ENCODE measurements around the gene CDH16. TPM values are rescaled to one million over a fixed set of nuclear protein-coding genes. Genes with fewer than 3 reads are reported as not detected.
A peak's percentile ranks its signal among the peaks of the same experiment; 100 is the strongest.
"Not testable (repeated sequence)": the region's sequence is repeated elsewhere in the genome, so short reads cannot be mapped to it uniquely, and the experiment has no call there.

CDH16 gene
- total RNA-seq, 1 donor from 2014 or later, result not detected

- Histone ChIP-seq H3K9ac (ENCODE audit: low read depth in 1 of 3, low read length in 3 of 3) (peak overlapping the region; percentile 54 to 84 (median 66)), H3K9me3 (ENCODE audit: control insufficient read depth in 3 of 3, low read length in 3 of 3) (no peaks in the 10 kb centered on the region), H3K27me3 (ENCODE audit: control insufficient read depth in 3 of 3, insufficient read depth in 3 of 3, low read length in 3 of 3) (no peaks in the 10 kb centered on the region), H3K4me1 (ENCODE audit: control insufficient read depth in 3 of 3, insufficient read depth in 3 of 3, low read length in 3 of 3) (peaks cover 72 to 79% (median 78%) of the 10 kb centered on the region in 3 donors), H3K4me3 (ENCODE audit: low read length in 3 of 3) (peak overlapping the region; percentile 13 to 43 (median 23)), H3K27ac (ENCODE audit: low read depth, low read length) (peak overlapping the region; percentile 93), H3K36me3 (ENCODE audit: control insufficient read depth in 3 of 3, insufficient read depth in 3 of 3, low read length in 3 of 3) (no peaks in the 10 kb centered on the region)
Observed at GRCh38 chr16:66900721-66901441, 17.8 kb downstream of the CDH16 start.

DNA sequence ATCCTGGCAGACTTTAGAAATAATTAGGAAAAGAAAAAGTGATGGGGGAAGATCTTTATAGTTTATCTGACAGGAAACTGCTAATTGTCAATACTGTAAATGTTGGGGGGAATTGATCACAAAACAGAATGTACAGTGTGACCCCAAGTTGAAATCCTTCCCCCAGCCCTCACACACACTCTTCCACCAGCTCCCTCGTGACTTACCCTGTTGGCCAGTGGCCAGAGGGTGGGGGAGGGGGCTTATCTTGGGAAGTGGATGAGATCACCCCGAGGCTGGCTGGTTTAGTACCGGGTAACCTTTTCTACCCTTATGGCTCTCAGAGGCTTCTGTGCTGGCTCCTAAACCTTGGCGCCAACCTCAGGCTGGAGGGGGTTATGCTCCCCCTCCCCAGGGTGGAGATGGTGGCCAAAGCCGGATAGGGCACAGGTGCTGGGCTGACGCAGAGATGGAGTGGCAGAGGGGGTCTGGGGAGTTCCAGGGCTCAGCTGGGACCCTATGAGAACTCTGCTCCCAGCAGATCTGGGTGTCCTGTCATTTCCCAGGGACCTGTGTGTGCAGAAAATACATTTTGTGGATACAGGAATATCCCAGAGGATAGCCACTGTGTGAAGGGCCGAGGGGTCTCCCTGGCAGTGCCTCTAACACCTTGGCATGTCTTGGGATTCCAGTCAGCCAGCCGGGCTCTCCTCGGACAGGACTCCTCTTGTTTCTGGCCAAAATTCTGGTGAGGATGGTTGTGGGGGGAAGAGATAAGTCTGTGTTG, 18.6 kb downstream of the CDH16 start:
- Histone ChIP-seq H3K9ac (ENCODE audit: low read depth in 1 of 3, low read length in 3 of 3) (peak overlapping the region; percentile 64 to 84 (median 77)), H3K4me1 (ENCODE audit: control insufficient read depth in 3 of 3, insufficient read depth in 3 of 3, low read length in 3 of 3) (peaks cover 68 to 79% (median 78%) of the 10 kb centered on the region in 3 donors), H3K27ac (ENCODE audit: low read depth, low read length) (peak overlapping the region; percentile 93), H3K36me3 (ENCODE audit: control insufficient read depth in 3 of 3, insufficient read depth in 3 of 3, low read length in 3 of 3) (no peaks in the 10 kb centered on the region), H3K27me3 (ENCODE audit: control insufficient read depth in 3 of 3, insufficient read depth in 3 of 3, low read length in 3 of 3) (no peaks in the 10 kb centered on the region), H3K9me3 (ENCODE audit: control insufficient read depth in 3 of 3, low read length in 3 of 3) (no peaks in the 10 kb centered on the region), H3K4me3 (ENCODE audit: low read length in 3 of 3) (peak overlapping the region; percentile 37 to 49 (median 43))

DNA sequence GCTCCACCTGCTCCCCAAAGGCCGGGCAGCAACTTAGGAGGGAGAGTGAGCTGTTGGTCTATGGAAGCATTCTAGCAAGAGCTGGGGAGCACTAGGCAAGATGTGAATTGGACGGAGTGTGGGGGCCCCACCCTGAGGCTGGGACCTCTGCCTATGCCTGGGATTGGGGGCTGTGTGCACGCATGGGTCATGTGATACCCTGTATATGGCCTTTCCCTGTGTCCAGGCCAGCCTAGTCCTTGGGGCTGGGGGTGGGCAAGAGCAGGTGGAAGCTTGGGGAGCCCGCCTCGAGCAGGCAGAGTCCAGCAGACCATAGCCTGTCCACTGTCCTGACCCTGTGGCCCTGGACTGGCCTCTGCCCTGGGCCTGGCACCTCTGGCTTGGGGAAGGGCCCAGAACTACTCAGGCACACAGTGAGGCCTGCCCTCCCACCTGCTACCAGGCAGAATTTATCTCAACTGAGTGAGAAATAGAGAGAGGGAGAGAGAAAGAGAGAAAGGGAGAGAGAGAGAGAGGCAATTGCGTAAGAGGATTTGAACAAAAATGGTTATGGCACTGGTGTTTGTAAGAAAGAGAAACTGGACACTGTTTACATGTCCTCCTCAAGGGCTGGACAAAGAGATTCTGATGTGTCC, 19.3 kb downstream of the CDH16 start:
- Histone ChIP-seq H3K4me1 (ENCODE audit: control insufficient read depth in 3 of 3, insufficient read depth in 3 of 3, low read length in 3 of 3) (peaks cover 61 to 77% (median 73%) of the 10 kb centered on the region in 3 donors), H3K4me3 (ENCODE audit: low read length in 3 of 3) (peak overlapping the region in 2 of 3 donors; percentile 7 to 14), H3K27me3 (ENCODE audit: control insufficient read depth in 3 of 3, insufficient read depth in 3 of 3, low read length in 3 of 3) (no peaks in the 10 kb centered on the region), H3K9me3 (ENCODE audit: control insufficient read depth in 3 of 3, low read length in 3 of 3) (no peaks in the 10 kb centered on the region), H3K27ac (ENCODE audit: low read depth, low read length) (peak overlapping the region; percentile 93), H3K36me3 (ENCODE audit: control insufficient read depth in 3 of 3, insufficient read depth in 3 of 3, low read length in 3 of 3) (no peaks in the 10 kb centered on the region), H3K9ac (ENCODE audit: low read depth in 1 of 3, low read length in 3 of 3) (peak overlapping the region; percentile 13 to 84 (median 64))

DNA sequence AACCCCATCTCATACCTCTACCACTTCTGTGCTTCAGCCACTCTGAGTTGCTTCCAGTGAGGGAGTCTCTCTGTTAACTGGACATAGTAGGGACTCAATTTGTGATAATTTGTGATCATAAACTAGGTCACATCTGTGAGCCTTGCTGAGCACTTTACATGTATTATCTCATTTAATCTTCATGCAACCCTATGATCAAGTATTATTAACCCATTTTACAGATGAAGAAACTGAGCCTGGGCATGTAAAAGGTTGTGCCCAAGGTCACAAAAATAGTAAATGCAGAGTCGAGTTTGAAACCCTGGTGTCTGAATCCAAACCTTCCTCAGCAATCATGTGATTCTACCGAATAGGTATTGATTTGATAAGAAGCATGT, 19.8 kb downstream of the CDH16 start:
- peak overlapping the region; percentile 93 for H3K27ac ChIP-seq (ENCODE audit: low read depth, low read length)
- H3K4me3 ChIP-seq (ENCODE audit: low read length in 3 of 3), result no peak overlapping the region
- peak overlapping the region in 1 of 3 donors; percentile 84 for H3K9ac ChIP-seq (ENCODE audit: low read depth in 1 of 3, low read length in 3 of 3)
- no peaks in the 10 kb centered on the region for H3K9me3 ChIP-seq (ENCODE audit: control insufficient read depth in 3 of 3, low read length in 3 of 3)
- H3K4me1 ChIP-seq (ENCODE audit: control insufficient read depth in 3 of 3, insufficient read depth in 3 of 3, low read length in 3 of 3), result peaks cover 56 to 72% (median 68%) of the 10 kb centered on the region in 3 donors
- no peaks in the 10 kb centered on the region for H3K27me3 ChIP-seq (ENCODE audit: control insufficient read depth in 3 of 3, insufficient read depth in 3 of 3, low read length in 3 of 3)
- no peaks in the 10 kb centered on the region for H3K36me3 ChIP-seq (ENCODE audit: control insufficient read depth in 3 of 3, insufficient read depth in 3 of 3, low read length in 3 of 3)

DNA sequence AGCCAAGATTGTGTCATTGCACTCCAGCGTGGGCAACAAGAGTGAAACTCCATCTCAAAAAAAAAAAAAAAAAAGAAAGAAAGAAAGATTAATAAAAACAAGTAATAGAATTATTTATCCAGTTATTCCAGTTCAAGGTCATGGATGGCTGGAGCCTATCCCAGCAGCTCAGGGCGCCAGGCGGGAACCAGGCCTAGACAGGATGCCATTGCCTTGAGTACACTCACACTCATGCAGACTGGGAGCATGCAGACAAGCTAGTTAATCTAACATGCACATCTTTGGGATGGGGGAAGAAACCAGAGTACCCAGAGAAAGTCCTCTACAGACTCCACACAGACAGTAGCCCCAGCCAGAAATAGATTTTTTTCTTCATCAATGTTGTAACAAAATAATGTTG, 20.5 kb downstream of the CDH16 start:
- Histone ChIP-seq H3K9me3 (ENCODE audit: control insufficient read depth in 3 of 3, low read length in 3 of 3) (no peaks in the 10 kb centered on the region), H3K4me3 (ENCODE audit: low read length in 3 of 3) (no peak overlapping the region), H3K27ac (ENCODE audit: low read depth, low read length) (peak overlapping the region; percentile 93), H3K27me3 (ENCODE audit: control insufficient read depth in 3 of 3, insufficient read depth in 3 of 3, low read length in 3 of 3) (no peaks in the 10 kb centered on the region), H3K36me3 (ENCODE audit: control insufficient read depth in 3 of 3, insufficient read depth in 3 of 3, low read length in 3 of 3) (no peaks in the 10 kb centered on the region), H3K4me1 (ENCODE audit: control insufficient read depth in 3 of 3, insufficient read depth in 3 of 3, low read length in 3 of 3) (peaks cover 49 to 65% (median 61%) of the 10 kb centered on the region in 3 donors), H3K9ac (ENCODE audit: low read depth in 1 of 3, low read length in 3 of 3) (peak overlapping the region in 1 of 3 donors; percentile 20)

- H3K4me3 ChIP-seq (ENCODE audit: low read length in 3 of 3); H3K9me3 ChIP-seq (ENCODE audit: control insufficient read depth in 3 of 3, low read length in 3 of 3); H3K27ac ChIP-seq (ENCODE audit: low read depth, low read length); H3K9ac ChIP-seq (ENCODE audit: low read depth in 1 of 3, low read length in 3 of 3); H3K27me3 ChIP-seq (ENCODE audit: control insufficient read depth in 3 of 3, insufficient read depth in 3 of 3, low read length in 3 of 3); H3K36me3 ChIP-seq (ENCODE audit: control insufficient read depth in 3 of 3, insufficient read depth in 3 of 3, low read length in 3 of 3): not testable (repeated sequence)
- H3K4me1 ChIP-seq (ENCODE audit: control insufficient read depth in 3 of 3, insufficient read depth in 3 of 3, low read length in 3 of 3), result peaks cover 33 to 49% (median 46%) of the 10 kb centered on the region in 3 donors
Observed at GRCh38 chr16:66896682-66897081, 22.0 kb downstream of the CDH16 start.

DNA sequence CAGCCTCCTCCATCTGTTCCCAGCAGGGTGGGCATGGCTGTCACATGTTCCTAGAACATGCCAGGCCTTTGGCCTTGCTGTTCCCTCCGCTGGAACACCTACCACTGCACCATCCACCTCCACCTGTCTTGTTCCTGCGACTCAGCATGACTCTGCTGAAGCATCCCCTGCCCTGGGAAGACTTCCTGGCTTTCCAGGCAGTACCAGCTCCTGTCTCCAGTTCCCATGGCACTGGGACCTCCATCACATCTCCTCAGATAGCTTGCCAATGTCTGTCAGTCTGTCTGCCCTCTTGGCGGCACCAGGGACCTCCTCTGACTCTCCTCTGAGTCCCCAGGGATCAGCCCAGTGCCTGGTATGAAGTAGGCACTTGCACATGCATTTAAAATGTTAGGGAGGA, 22.7 kb downstream of the CDH16 start:
- no peak overlapping the region for H3K4me3 ChIP-seq (ENCODE audit: low read length in 3 of 3)
- H3K27ac ChIP-seq (ENCODE audit: low read depth, low read length), result no peak overlapping the region
- peak overlapping the region in 2 of 3 donors; percentile 16 to 71 for H3K9ac ChIP-seq (ENCODE audit: low read depth in 1 of 3, low read length in 3 of 3)
- H3K4me1 ChIP-seq (ENCODE audit: control insufficient read depth in 3 of 3, insufficient read depth in 3 of 3, low read length in 3 of 3), result peaks cover 27 to 43% (median 39%) of the 10 kb centered on the region in 3 donors
- H3K36me3 ChIP-seq (ENCODE audit: control insufficient read depth in 3 of 3, insufficient read depth in 3 of 3, low read length in 3 of 3), result no peaks in the 10 kb centered on the region
- H3K9me3 ChIP-seq (ENCODE audit: control insufficient read depth in 3 of 3, low read length in 3 of 3), result no peaks in the 10 kb centered on the region
- H3K27me3 ChIP-seq (ENCODE audit: control insufficient read depth in 3 of 3, insufficient read depth in 3 of 3, low read length in 3 of 3), result no peaks in the 10 kb centered on the region

GRCh38 chr16:66895689-66895979, 23.1 kb downstream of the CDH16 start:
- Histone ChIP-seq H3K27me3 (ENCODE audit: control insufficient read depth in 3 of 3, insufficient read depth in 3 of 3, low read length in 3 of 3) (no peaks in the 10 kb centered on the region), H3K27ac (ENCODE audit: low read depth, low read length) (no peak overlapping the region), H3K36me3 (ENCODE audit: control insufficient read depth in 3 of 3, insufficient read depth in 3 of 3, low read length in 3 of 3) (no peaks in the 10 kb centered on the region), H3K4me3 (ENCODE audit: low read length in 3 of 3) (no peak overlapping the region), H3K9ac (ENCODE audit: low read depth in 1 of 3, low read length in 3 of 3) (peak overlapping the region in 2 of 3 donors; percentile 69 to 71), H3K9me3 (ENCODE audit: control insufficient read depth in 3 of 3, low read length in 3 of 3) (no peaks in the 10 kb centered on the region), H3K4me1 (ENCODE audit: control insufficient read depth in 3 of 3, insufficient read depth in 3 of 3, low read length in 3 of 3) (peaks cover 23 to 41% (median 36%) of the 10 kb centered on the region in 3 donors)

- no peak overlapping the region for H3K4me3 ChIP-seq (ENCODE audit: low read length in 3 of 3)
- H3K9me3 ChIP-seq (ENCODE audit: control insufficient read depth in 3 of 3, low read length in 3 of 3), result no peaks in the 10 kb centered on the region
- no peaks in the 10 kb centered on the region for H3K36me3 ChIP-seq (ENCODE audit: control insufficient read depth in 3 of 3, insufficient read depth in 3 of 3, low read length in 3 of 3)
- no peak overlapping the region for H3K27ac ChIP-seq (ENCODE audit: low read depth, low read length)
- H3K4me1 ChIP-seq (ENCODE audit: control insufficient read depth in 3 of 3, insufficient read depth in 3 of 3, low read length in 3 of 3), result peaks cover 18 to 39% (median 30%) of the 10 kb centered on the region in 3 donors
- no peaks in the 10 kb centered on the region for H3K27me3 ChIP-seq (ENCODE audit: control insufficient read depth in 3 of 3, insufficient read depth in 3 of 3, low read length in 3 of 3)
- H3K9ac ChIP-seq (ENCODE audit: low read depth in 1 of 3, low read length in 3 of 3), result peak overlapping the region in 2 of 3 donors; percentile 69 to 71
Observed at GRCh38 chr16:66894948-66895688, 23.6 kb downstream of the CDH16 start.
